Measurements from ENCODE around the gene MYT1. TPM values are rescaled to one million over a fixed set of nuclear protein-coding genes. Genes with fewer than 3 reads are reported as not detected.

Gene MYT1
- total and polyA plus RNA-seq, 2 of the 8 experiments (the other 6 are each of a cell fraction or from before 2014, with no cell fraction given): 0.63 to 2.0 TPM

- no peak overlapping the region for H4K5ac ChIP-seq (ENCODE audit: insufficient read length, low read depth, low read length)
- no peak overlapping the region for H3K14ac ChIP-seq (ENCODE audit: insufficient read length)
- no peak overlapping the region for H2BK20ac ChIP-seq (ENCODE audit: low read length)
- H3K4ac ChIP-seq (replicated peaks; ENCODE audit: insufficient read length, low read depth, low read length): no peak overlapping the region
- H3K23me2 ChIP-seq (ENCODE audit: low read depth, low read length): no peaks in the 10 kb centered on the region
- no peaks in the 10 kb centered on the region for H3K79me2 ChIP-seq (ENCODE audit: control insufficient read depth in 1 of 2, insufficient read depth in 2 of 2, low read length in 2 of 2)
- peaks cover 0 to 7% of the 10 kb centered on the region in 2 experiments; a peak in 1 of 4 replicates for H3K9me3 ChIP-seq (ENCODE audit: insufficient read depth in 2 of 2, low read depth in 1 of 2, low read length in 1 of 2)
- no peak overlapping the region for H3K4me2 ChIP-seq (ENCODE audit: insufficient read depth in 1 of 2, low read depth in 2 of 2, low read length in 2 of 2)
- WGBS, 2 experiments (ENCODE audit: extremely low coverage in 1 of 2, insufficient coverage in 1 of 2, insufficient read length in 1 of 2, insufficient replicate concordance in 2 of 2, low coverage in 1 of 2, low lambda C conversion rate in 2 of 2, missing lambda C conversion rate in 1 of 2): 87% methylated on average over 19 of the region's 35 CpGs; no CpG with 5 or more reads in 1 of the 2 experiments
- no peaks in the 10 kb centered on the region for H3K36me3 ChIP-seq (ENCODE audit: control insufficient read depth in 2 of 4, insufficient read depth in 4 of 4, low read length in 3 of 4)
- DNase-seq (ENCODE audit: low read depth in 1 of 2, low spot score in 2 of 2) (no peak), FAIRE-seq (no peak)
- no peak overlapping the region for H2BK15ac ChIP-seq (ENCODE audit: low read length)
- no peaks in the 10 kb centered on the region for H4K20me1 ChIP-seq (replicated peaks in 1 of 2; ENCODE audit: control insufficient read depth in 1 of 2, insufficient read depth in 2 of 2, low read length in 2 of 2)
- H3K27me3 ChIP-seq (replicated peaks in 1 of 4; ENCODE audit: control insufficient read depth in 3 of 4, extremely low read depth in 1 of 4, insufficient read depth in 3 of 4, low read length in 3 of 4): no peaks in the 10 kb centered on the region
- H3K4me1 ChIP-seq (replicated peaks in 1 of 4; ENCODE audit: control insufficient read depth in 3 of 4, insufficient read depth in 4 of 4, low read length in 3 of 4): peaks cover 0 to 5% (median 1%) of the 10 kb centered on the region in 4 experiments; a peak in 4 of 7 replicates
- H3K27ac ChIP-seq (ENCODE audit: low read depth, low read length): no peak overlapping the region
- ChIA-PET CTCF (ENCODE audit: partially characterized antibody) (interaction anchor here (0.6 to 2.4 kb wide), 4 partner anchors 11 to 84 kb away, joined by 3 to 7 read pairs (median 4); no protein-coding TSS in a partner anchor), POLR2A (ENCODE audit: partially characterized antibody) (no interaction called here)
- H3K18ac ChIP-seq (ENCODE audit: extremely low read depth, low read length): no peak overlapping the region
- no peak overlapping the region for H2BK12ac ChIP-seq (ENCODE audit: low read depth, low read length)
- no peak overlapping the region for H2AFZ ChIP-seq (ENCODE audit: low read length)
- H4K91ac ChIP-seq (replicated peaks; ENCODE audit: insufficient read length, low read length): no peak overlapping the region
- no peak overlapping the region for H2BK5ac ChIP-seq (ENCODE audit: low read depth, low read length)
- no peaks in the 10 kb centered on the region for H3K79me1 ChIP-seq (ENCODE audit: low read depth, low read length)
- H2AK5ac ChIP-seq (ENCODE audit: low read depth, low read length): no peak overlapping the region
- H4K8ac ChIP-seq (ENCODE audit: extremely low read depth, insufficient read depth, low read length): no peak overlapping the region
- no peak overlapping the region for H3K4me3 ChIP-seq (ENCODE audit: extremely low read depth in 1 of 4, insufficient read depth in 2 of 4, low read depth in 3 of 4, low read length in 4 of 4)
- no peak overlapping the region for H2BK120ac ChIP-seq (replicated peaks; ENCODE audit: low read depth, low read length)
- no peak overlapping the region for H3K23ac ChIP-seq (ENCODE audit: insufficient read length)
- H3K56ac ChIP-seq (replicated peaks; ENCODE audit: insufficient read length, low read depth, low read length): no peak overlapping the region
- no peak overlapping the region for H3K9ac ChIP-seq (replicated peaks in 1 of 4; ENCODE audit: extremely low read depth in 1 of 4, low read depth in 3 of 4, low read length in 3 of 4)
- TF ChIP-seq CBX5 (IDR thresholded peaks at IDR 0.05; ENCODE audit: low read depth, low read length) (no peak), YY1 (IDR thresholded peaks at IDR 0.05; ENCODE audit: low read depth, low read length) (no peak)
These were observed 37.4 kb downstream of the MYT1 start for GRCh38 chr20:64201653-64202052.

Data from H1 (cell line).